ENCODE data around the gene SLC28A1.
"Not testable (repeated sequence)": the region's sequence is repeated elsewhere in the genome, so short reads cannot be mapped to it uniquely, and the experiment has no call there.

The SLC28A1 gene

GRCh38 chr15:84869510-84869909 lies 15.0 kb upstream of the SLC28A1 start:
- H3K4me3 ChIP-seq (ENCODE audit: low read length) = no peak overlapping the region
- no peak for TF ChIP-seq ZNF274 (IDR thresholded peaks at IDR 0.05; ENCODE audit: low read depth, low read length)

GRCh38 chr15:84871428-84871985 lies 13.0 kb upstream of the SLC28A1 start:
- TF ChIP-seq ZNF274 (IDR thresholded peaks at IDR 0.05; ENCODE audit: low read depth, low read length) = no peak
- no peak overlapping the region for H3K4me3 ChIP-seq (ENCODE audit: low read length)

GRCh38 chr15:84872009-84872910 lies 12.2 kb upstream of the SLC28A1 start:
- TF ChIP-seq ZNF274 (IDR thresholded peaks at IDR 0.05; ENCODE audit: low read depth, low read length) = no peak
- no peak overlapping the region for H3K4me3 ChIP-seq (ENCODE audit: low read length)

GRCh38 chr15:84873997-84874396 lies 10.5 kb upstream of the SLC28A1 start:
- TF ChIP-seq ZNF274 (IDR thresholded peaks at IDR 0.05; ENCODE audit: low read depth, low read length) = no peak
- H3K4me3 ChIP-seq (ENCODE audit: low read length) = no peak overlapping the region

- no peak for TF ChIP-seq ZNF274 (IDR thresholded peaks at IDR 0.05; ENCODE audit: low read depth, low read length)
- H3K4me3 ChIP-seq (ENCODE audit: low read length) = no peak overlapping the region
These were observed 9.3 kb upstream of the SLC28A1 start for GRCh38 chr15:84874981-84875699.

- H3K4me3 ChIP-seq (ENCODE audit: low read length) = no peak overlapping the region
- TF ChIP-seq ZNF274 (IDR thresholded peaks at IDR 0.05; ENCODE audit: low read depth, low read length) = no peak
These were observed 8.2 kb upstream of the SLC28A1 start for GRCh38 chr15:84876269-84876668.

- not testable (repeated sequence) for H3K4me3 ChIP-seq (ENCODE audit: low read length)
These were observed 6.8 kb upstream of the SLC28A1 start for GRCh38 chr15:84877701-84878100.

GRCh38 chr15:84878504-84878903 lies 6.0 kb upstream of the SLC28A1 start:
- TF ChIP-seq ZNF274 (IDR thresholded peaks at IDR 0.05; ENCODE audit: low read depth, low read length) = no peak
- H3K4me3 ChIP-seq (ENCODE audit: low read length) = no peak overlapping the region

GRCh38 chr15:84879088-84879780 lies 5.2 kb upstream of the SLC28A1 start:
- no peak overlapping the region for H3K4me3 ChIP-seq (ENCODE audit: low read length)

GRCh38 chr15:84880007-84880406 lies 4.5 kb upstream of the SLC28A1 start:
- H3K4me3 ChIP-seq (ENCODE audit: low read length) = no peak overlapping the region
- TF ChIP-seq ZNF274 (IDR thresholded peaks at IDR 0.05; ENCODE audit: low read depth, low read length) = no peak

More at GRCh38 chr15:84879088-84879780, 5.2 kb upstream of the SLC28A1 start:
- TF ChIP-seq ZNF274 (IDR thresholded peaks at IDR 0.05; ENCODE audit: low read depth, low read length) = no peak

- H3K4me3 ChIP-seq (ENCODE audit: low read length) = no peak overlapping the region
- TF ChIP-seq ZNF274 (IDR thresholded peaks at IDR 0.05; ENCODE audit: low read depth, low read length) = no peak
These were observed 3.5 kb upstream of the SLC28A1 start for GRCh38 chr15:84880822-84881519.

GRCh38 chr15:84881520-84881830 lies 3.0 kb upstream of the SLC28A1 start:
- TF ChIP-seq ZNF274 (IDR thresholded peaks at IDR 0.05; ENCODE audit: low read depth, low read length) = no peak
- no peak overlapping the region for H3K4me3 ChIP-seq (ENCODE audit: low read length)

- no peak overlapping the region for H3K4me3 ChIP-seq (ENCODE audit: low read length)
- TF ChIP-seq ZNF274 (IDR thresholded peaks at IDR 0.05; ENCODE audit: low read depth, low read length) = no peak
These were observed 996 bp upstream of the SLC28A1 start for GRCh38 chr15:84883466-84883865.

- no peak overlapping the region for H3K4me3 ChIP-seq (ENCODE audit: low read length)
- TF ChIP-seq ZNF274 (IDR thresholded peaks at IDR 0.05; ENCODE audit: low read depth, low read length) = no peak
These were observed 1.3 kb downstream of the SLC28A1 start for GRCh38 chr15:84885801-84886200.
